Measurements from ENCODE around the gene THYN1. TPM values are rescaled to one million over a fixed set of nuclear protein-coding genes. Genes with fewer than 3 reads are reported as not detected.

THYN1 gene
- 10 to 100 TPM; 51.7 to 73.9 (median 58.7) TPM for total RNA-seq

DNA sequence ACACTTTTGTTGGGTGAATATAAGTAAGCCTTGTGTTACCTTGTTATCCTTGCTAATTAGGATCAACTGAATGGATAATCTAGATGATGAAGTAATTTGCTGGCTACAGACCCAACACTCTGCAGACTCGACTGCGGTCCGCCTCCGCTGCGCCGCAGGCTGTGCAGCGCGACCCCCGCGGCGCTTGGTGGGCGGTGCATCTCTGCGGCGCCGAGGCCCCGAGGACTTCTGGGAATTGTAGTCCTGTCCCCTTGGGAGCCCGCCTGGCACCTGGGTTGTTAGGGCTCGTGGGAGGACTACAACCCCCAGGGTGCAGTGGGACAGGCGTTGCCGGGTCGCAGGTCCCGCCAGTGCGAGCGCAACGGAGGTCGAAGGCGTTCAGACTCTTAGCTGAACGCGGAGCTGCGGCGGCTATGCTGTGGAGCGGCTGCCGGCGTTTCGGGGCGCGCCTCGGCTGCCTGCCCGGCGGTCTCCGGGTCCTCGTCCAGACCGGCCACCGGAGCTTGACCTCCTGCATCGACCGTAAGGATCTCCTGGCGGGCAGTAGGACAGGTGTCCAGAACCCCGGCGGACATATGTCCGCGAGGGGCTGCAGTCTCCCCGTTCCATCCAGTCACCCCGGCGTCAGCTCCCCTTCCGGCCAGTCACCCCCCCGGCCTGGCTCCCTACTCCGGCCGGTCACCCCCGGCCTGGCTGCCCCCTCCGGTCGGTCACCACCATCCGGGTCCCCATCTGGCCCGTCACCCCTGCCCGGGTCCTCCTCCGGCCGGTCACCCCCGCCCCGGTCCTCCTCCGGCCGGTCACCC is at the start of gene THYN1, which contains the start of gene ACAD8:
TSS of gene THYN1 (minus strand) at position 165 of the 806 bp plus-strand sequence. CDS start 470 bp downstream, outside the sequence.
TSS of gene ACAD8 (plus strand) at position 381 of the 806 bp plus-strand sequence. CDS start at position 414, 33 bp downstream.
- peak; percentile 79 to 80 (median 80) for TF ChIP-seq POLR2AphosphoS5 (IDR thresholded peaks at IDR 0.05)
- TF ChIP-seq POLR2A (IDR thresholded peaks at IDR 0.05), result peak; percentile 24
- peak in 2 of 3 donors; percentile 29 to 37 for TF ChIP-seq CTCF (IDR thresholded peaks at IDR 0.05)
- intact Hi-C loops (cut with DNase I; ENCODE audit: low total_unique reads), result no loop called here
- H3K27me3 ChIP-seq, result no peaks in the 10 kb centered on the region
- DNase-seq (ENCODE audit: low spot score in 2 of 2), result peak; percentile 95
- peak within 1 kb of the TSS; percentile 61 to 71 for H3K27ac ChIP-seq
- H3K9me3 ChIP-seq, result no peaks in the 10 kb centered on the region
- H3K4me3 ChIP-seq, result peak within 1 kb of the TSS; percentile 81 to 96 (median 91)
- peaks cover 5 to 14% of the 10 kb centered on the region in 2 donors for H3K4me1 ChIP-seq
- no peaks in the 10 kb centered on the region for H3K36me3 ChIP-seq

DNA sequence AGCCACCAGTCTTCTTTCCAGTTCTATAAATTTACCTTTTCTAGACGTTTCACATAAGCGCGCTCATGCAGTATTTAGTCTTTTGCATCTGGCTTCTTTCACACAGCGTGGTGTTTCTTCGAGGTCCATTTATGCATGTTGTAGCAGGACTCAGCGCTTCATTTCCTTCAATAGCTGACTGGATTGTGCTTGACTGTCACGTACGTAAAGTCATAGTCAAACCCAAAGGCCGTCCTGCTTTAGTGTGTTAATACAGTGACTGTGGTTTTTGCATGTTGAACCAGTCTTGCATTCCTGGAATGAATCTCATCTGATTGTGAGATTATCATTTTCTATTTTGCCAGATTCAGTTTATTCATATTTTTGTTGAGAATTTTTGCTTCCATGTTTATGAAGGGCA is 41.5 kb upstream of the THYN1 start:
- no peak for TF ChIP-seq CTCF (IDR thresholded peaks at IDR 0.05)
- TF ChIP-seq POLR2A (IDR thresholded peaks at IDR 0.05), result no peak
- no peak for TF ChIP-seq POLR2AphosphoS5 (IDR thresholded peaks at IDR 0.05)
- Histone ChIP-seq H3K27me3 (no peaks in the 10 kb centered on the region), H3K36me3 (no peaks in the 10 kb centered on the region), H3K4me1 (no peaks in the 10 kb centered on the region), H3K4me3 (no peak overlapping the region), H3K9me3 (no peaks in the 10 kb centered on the region), H3K27ac (no peak overlapping the region)
- no peak for DNase-seq (ENCODE audit: low spot score in 2 of 2)
- intact Hi-C loops (cut with DNase I; ENCODE audit: low total_unique reads), result no loop called here

GRCh38 chr11:134293119-134294113 is 40.3 kb upstream of the THYN1 start:
- no peaks in the 10 kb centered on the region for H3K4me1 ChIP-seq
- no peak for DNase-seq (ENCODE audit: low spot score in 2 of 2)
- no peaks in the 10 kb centered on the region for H3K36me3 ChIP-seq
- H3K4me3 ChIP-seq, result no peak overlapping the region
- H3K9me3 ChIP-seq, result no peaks in the 10 kb centered on the region
- no peaks in the 10 kb centered on the region for H3K27me3 ChIP-seq
- no peak for TF ChIP-seq POLR2A (IDR thresholded peaks at IDR 0.05)
- TF ChIP-seq CTCF (IDR thresholded peaks at IDR 0.05), result no peak
- TF ChIP-seq POLR2AphosphoS5 (IDR thresholded peaks at IDR 0.05), result no peak
- H3K27ac ChIP-seq, result no peak overlapping the region
- intact Hi-C loops (cut with DNase I; ENCODE audit: low total_unique reads), result no loop called here

- DNase-seq (ENCODE audit: low spot score in 2 of 2), result no peak
- no peaks in the 10 kb centered on the region for H3K36me3 ChIP-seq
- H3K27ac ChIP-seq, result no peak overlapping the region
- H3K4me1 ChIP-seq, result no peaks in the 10 kb centered on the region
- intact Hi-C loops (cut with DNase I; ENCODE audit: low total_unique reads), result no loop called here
- TF ChIP-seq CTCF (IDR thresholded peaks at IDR 0.05), result no peak
- TF ChIP-seq POLR2A (IDR thresholded peaks at IDR 0.05), result no peak
- TF ChIP-seq POLR2AphosphoS5 (IDR thresholded peaks at IDR 0.05), result no peak
- no peak overlapping the region for H3K4me3 ChIP-seq
- H3K27me3 ChIP-seq, result no peaks in the 10 kb centered on the region
- no peaks in the 10 kb centered on the region for H3K9me3 ChIP-seq
These were observed 39.5 kb upstream of the THYN1 start for GRCh38 chr11:134292661-134293060.
